Lower leg skin (tissue), 4 donors: ENCODE measurements around the gene TSEN2. TPM values are rescaled to one million over a fixed set of nuclear protein-coding genes. Genes with fewer than 3 reads are reported as not detected.

Experiments
- DNase-seq, 2 donors: peaks; one replicate each; pipeline ENCODE4 v3.0.0-alpha.2; 2019; ENCODE audit warnings: low spot score in 2 of 2
- H3K4me3 ChIP-seq: fragments of 200-600 bp; sonication (generic); 2 replicates; pipeline ENCODE4 v1.5.1; 2017; ENCODE audit warnings: mild to moderate bottlenecking, low read depth; ENCODE audit not compliant: poor library complexity, severe bottlenecking
- CTCF ChIP-seq, 3 donors: fragments of 450-650 bp; IDR thresholded peaks; one replicate each; pipeline ENCODE4 v1.5.1; 2016; ENCODE audit warnings: antibody characterized with exemption in 3 of 3, mild to moderate bottlenecking in 3 of 3, moderate library complexity in 2 of 3
- POLR2A ChIP-seq, 2 donors: fragments of 450-650 bp; IDR thresholded peaks; one replicate each; pipeline ENCODE4 v1.6.1; 2016 to 2017; ENCODE audit warnings: antibody characterized with exemption in 2 of 2, mild to moderate bottlenecking in 1 of 2, moderate library complexity in 1 of 2
- whole genome bisulfite sequencing, 2 donors: methylation state at CpG; one replicate each; pipeline ENCODE4 v1.1.5; 2018; 5-methylcytosine and 5-hydroxymethylcytosine counted together
- intact Hi-C: fragments of 100-400 bp; cut with DNase I; formaldehyde crosslinking; loops from one replicate; pipeline ENCODE4 v1.15.0; 2023; ENCODE audit warnings: low total_unique reads
- total RNA-seq, 4 donors: library from RNA; depleted of rRNA; stranded (reverse); fragments of >200 nt; gene quantifications; one replicate each; pipeline ENCODE4 v1.1.0, GENCODE V29; 2016

Gene TSEN2
- total RNA-seq, 4 donors from 2014 or later = 7.8 to 17.8 (median 12.7) TPM

DNA sequence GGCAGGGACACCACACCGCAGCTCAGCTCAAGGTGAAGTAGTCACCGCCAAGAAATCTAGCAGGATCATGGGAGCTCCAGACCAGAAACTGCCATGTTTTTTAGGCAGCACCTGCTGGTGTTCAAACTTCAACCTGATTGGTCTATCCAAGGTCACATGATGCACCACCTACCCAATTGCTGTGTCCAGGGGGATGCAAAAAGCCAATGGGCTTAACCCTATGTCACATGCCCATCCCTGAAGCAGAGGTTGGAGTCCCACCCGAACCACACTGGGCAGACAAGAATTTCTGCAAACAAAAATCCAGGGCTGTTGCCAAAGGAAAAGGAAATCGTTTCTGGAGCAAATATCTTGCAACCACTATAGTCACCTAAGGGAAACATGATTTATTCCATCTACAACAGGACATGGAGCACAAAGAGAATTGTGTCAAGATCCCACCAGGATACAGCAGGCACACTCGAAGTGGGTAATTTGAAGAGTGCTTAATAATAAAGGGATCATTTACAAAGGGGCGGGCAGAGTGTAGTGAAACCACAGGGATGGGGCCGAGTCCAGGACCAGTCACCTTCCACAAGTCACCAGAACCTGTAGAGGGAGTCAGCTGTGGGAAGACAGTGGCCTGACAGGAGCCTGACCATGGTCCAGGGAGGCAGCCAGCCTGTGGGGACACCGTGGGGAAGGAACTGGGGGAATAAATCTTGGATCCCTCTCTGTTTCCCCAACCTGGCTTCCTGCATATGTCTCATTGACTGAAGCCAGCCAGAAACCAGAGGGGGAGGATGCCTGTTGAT is 34.2 kb upstream of the TSEN2 start:
- no peak overlapping the region for H3K4me3 ChIP-seq
- TF ChIP-seq CTCF (IDR thresholded peaks at IDR 0.05) = no peak
- no peak for TF ChIP-seq POLR2A (IDR thresholded peaks at IDR 0.05)
- 71 to 73% methylated on average over 8 of the region's 8 CpGs for WGBS, 2 donors
- no peak for DNase-seq
- intact Hi-C loops = no loop called here

- intact Hi-C loops = no loop called here
- H3K4me3 ChIP-seq = no peak overlapping the region
- DNase-seq = no peak
- TF ChIP-seq POLR2A (IDR thresholded peaks at IDR 0.05) (no peak), CTCF (IDR thresholded peaks at IDR 0.05) (no peak)
- WGBS, 2 donors = 87 to 88% methylated on average over 5 of the region's 5 CpGs
These were observed 32.8 kb upstream of the TSEN2 start for GRCh38 chr3:12451481-12451880.

- DNase-seq = no peak
- no peak overlapping the region for H3K4me3 ChIP-seq
- WGBS, 2 donors = 92 to 93% methylated on average over 1 of the region's 1 CpG
- intact Hi-C loops = no loop called here
- TF ChIP-seq POLR2A (IDR thresholded peaks at IDR 0.05) (no peak), CTCF (IDR thresholded peaks at IDR 0.05) (no peak)
These were observed 32.3 kb upstream of the TSEN2 start for GRCh38 chr3:12451960-12452359.

DNA sequence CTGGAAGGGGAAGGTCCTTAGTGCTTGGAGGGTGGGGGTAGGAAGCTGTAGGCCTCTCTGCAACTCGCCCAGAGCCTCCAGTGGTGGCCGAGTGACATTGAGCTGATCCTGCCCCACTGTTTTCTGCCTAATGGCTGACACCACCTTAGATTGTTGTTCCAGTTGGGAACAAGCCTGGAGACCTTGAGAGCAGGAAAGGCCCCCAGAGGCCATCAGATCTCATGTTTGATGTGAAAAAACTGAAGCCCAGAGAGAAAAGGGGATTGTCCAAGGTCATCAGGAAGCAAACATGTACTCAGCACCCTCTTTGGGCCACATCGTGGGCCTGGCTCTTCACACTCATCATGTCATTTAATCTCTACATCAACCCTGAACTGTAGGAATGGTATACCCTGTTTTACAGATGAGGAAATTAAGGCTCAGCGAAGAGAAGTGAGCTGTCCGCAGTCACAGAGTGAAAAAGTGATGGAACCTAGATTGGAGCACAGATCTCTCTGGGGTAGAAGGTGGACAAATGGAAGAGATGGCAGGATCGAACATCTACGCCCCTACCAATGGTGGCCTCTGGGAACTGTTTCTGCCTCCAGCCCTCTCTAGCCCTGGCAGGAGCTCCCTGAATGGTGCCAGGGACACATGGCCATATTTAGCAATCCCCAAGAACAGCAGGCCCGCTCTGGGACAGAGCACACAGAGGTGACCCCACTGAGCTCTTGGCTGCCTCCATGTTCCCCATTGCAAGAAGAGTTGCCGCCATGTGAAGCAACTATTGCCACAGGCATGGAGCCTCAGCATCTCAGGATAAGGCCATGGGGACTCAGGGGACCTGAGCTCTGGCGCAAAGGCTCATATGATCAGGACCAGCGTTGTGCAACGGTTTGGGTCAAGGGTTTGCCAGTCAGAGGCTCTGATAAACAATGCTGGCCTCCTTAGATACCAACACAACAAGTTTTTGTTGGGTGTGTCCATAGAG is 31.6 kb upstream of the TSEN2 start:
- intact Hi-C loops = no loop called here
- no peak overlapping the region for H3K4me3 ChIP-seq
- no peak for TF ChIP-seq POLR2A (IDR thresholded peaks at IDR 0.05)
- TF ChIP-seq CTCF (IDR thresholded peaks at IDR 0.05) = no peak
- WGBS, 2 donors = 91 to 93% methylated on average over 12 of the region's 12 CpGs
- no peak for DNase-seq

DNA sequence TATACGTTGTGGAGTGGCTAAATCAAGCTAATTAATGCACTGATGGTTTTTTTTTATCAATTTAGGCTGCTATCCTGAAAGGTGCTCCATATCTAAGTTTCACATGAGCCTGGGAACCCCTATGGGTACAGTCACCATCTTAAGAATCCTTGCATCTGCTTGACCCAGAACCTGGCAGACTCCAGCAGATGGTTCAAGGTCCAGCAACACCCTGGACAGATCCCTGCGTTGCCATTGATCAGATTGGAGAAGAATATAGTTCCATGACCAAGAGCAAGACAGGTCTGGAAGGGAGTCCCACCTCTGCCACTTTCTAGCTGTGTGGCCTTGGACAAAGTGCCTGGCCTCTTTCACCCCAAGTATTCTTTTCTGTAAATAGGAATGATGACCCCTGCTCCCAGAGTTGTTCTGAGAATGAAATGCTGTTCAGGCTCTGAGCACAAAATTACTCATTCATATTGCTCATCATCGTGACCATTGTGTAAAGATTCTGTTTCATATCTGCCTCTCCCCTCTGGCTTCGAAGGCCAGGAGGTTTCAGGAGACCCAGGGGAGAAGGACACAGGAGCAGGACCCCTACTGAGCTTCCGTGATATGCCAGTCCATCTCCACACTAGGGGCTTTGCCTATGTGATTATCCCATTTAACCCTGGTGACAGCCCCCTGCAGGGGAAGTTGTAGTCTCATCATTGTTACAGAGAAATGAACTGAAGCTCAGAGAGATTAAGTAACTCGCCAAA is 30.0 kb upstream of the TSEN2 start:
- no peak for TF ChIP-seq CTCF (IDR thresholded peaks at IDR 0.05)
- no peak for TF ChIP-seq POLR2A (IDR thresholded peaks at IDR 0.05)
- 82 to 85% methylated on average over 6 of the region's 6 CpGs for WGBS, 2 donors
- no peak for DNase-seq
- intact Hi-C loops = no loop called here
- H3K4me3 ChIP-seq = no peak overlapping the region
